22Rv1 (cell line): ENCODE results near the gene AKT1S1.
"Not testable (repeated sequence)": the region's sequence is repeated elsewhere in the genome, so short reads cannot be mapped to it uniquely, and the experiment has no call there.

ENCODE experiments used
- H3K27ac ChIP-seq: fragments of 450-650 bp; 2 replicates; pipeline ENCODE4 v1.5.1; 2017
- ZFX ChIP-seq: fragments of 450-650 bp; IDR thresholded peaks from 2 replicates; pipeline ENCODE4 v1.6.1; 2017; ENCODE audit warnings: antibody characterized with exemption, borderline replicate concordance
- TF ChIP-seq, protein P1 (sequence below): fragments of 450-650 bp; IDR thresholded peaks from 2 replicates; pipeline ENCODE4 v1.5.1; 2017; ENCODE audit warnings: mild to moderate bottlenecking

The AKT1S1 gene

DNA sequence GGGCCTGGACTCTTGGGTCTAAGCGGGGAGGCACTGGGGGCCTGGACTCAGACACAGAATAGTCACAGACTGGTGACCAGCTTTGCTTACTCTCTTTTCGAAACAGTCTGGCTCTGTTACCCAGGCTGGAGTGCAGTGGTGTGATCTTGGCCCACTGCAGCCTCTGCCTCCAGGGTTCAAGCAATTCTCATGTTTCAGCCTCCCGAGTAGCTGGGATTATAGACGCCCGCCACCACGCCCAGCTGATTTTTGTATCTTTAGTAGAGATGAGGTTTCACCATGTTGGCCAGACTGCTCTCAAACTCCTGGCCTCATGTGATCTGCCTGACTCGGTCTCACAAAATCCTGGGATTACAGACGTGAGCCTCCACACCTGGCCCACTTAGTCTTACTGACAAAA is 48.0 kb downstream of the AKT1S1 start:
- TF ChIP-seq ZFX, result no peak
- TF ChIP-seq, protein P1, sequence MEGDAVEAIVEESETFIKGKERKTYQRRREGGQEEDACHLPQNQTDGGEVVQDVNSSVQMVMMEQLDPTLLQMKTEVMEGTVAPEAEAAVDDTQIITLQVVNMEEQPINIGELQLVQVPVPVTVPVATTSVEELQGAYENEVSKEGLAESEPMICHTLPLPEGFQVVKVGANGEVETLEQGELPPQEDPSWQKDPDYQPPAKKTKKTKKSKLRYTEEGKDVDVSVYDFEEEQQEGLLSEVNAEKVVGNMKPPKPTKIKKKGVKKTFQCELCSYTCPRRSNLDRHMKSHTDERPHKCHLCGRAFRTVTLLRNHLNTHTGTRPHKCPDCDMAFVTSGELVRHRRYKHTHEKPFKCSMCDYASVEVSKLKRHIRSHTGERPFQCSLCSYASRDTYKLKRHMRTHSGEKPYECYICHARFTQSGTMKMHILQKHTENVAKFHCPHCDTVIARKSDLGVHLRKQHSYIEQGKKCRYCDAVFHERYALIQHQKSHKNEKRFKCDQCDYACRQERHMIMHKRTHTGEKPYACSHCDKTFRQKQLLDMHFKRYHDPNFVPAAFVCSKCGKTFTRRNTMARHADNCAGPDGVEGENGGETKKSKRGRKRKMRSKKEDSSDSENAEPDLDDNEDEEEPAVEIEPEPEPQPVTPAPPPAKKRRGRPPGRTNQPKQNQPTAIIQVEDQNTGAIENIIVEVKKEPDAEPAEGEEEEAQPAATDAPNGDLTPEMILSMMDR, result no peak
- H3K27ac ChIP-seq, result no peak overlapping the region

- TF ChIP-seq ZFX, result no peak
- TF ChIP-seq, protein P1, result no peak
- no peak overlapping the region for H3K27ac ChIP-seq
Measured at GRCh38 chr19:49827034-49827433, 50.1 kb downstream of the AKT1S1 start.

- TF ChIP-seq, protein P1, result no peak
- no peak for TF ChIP-seq ZFX
- no peak overlapping the region for H3K27ac ChIP-seq
Measured at GRCh38 chr19:49824662-49825061, 52.5 kb downstream of the AKT1S1 start.

GRCh38 chr19:49823472-49823871 is 53.7 kb downstream of the AKT1S1 start:
- no peak for TF ChIP-seq ZFX
- TF ChIP-seq, protein P1, result no peak
- H3K27ac ChIP-seq, result no peak overlapping the region

DNA sequence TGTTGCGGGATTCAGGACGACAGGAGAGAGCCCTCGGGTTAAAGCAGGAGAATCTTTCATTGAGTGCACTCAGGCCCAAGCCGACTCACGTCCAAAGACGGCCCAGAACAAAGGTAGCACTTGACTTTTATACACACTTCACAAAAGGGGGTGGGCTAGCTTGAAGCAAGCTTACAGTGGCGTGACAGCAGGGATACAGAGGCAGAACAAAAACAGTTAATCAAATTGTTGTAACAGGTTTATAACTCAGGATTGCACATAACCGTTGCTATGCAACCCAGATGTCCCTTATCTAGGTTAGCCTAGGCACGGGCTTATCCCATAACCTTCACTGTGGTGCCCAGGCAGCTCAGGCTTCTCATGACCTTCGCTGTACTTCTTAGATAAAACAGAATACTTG is 57.0 kb downstream of the AKT1S1 start:
- H3K27ac ChIP-seq, result no peak overlapping the region
- TF ChIP-seq, protein P1, result no peak
- no peak for TF ChIP-seq ZFX

DNA sequence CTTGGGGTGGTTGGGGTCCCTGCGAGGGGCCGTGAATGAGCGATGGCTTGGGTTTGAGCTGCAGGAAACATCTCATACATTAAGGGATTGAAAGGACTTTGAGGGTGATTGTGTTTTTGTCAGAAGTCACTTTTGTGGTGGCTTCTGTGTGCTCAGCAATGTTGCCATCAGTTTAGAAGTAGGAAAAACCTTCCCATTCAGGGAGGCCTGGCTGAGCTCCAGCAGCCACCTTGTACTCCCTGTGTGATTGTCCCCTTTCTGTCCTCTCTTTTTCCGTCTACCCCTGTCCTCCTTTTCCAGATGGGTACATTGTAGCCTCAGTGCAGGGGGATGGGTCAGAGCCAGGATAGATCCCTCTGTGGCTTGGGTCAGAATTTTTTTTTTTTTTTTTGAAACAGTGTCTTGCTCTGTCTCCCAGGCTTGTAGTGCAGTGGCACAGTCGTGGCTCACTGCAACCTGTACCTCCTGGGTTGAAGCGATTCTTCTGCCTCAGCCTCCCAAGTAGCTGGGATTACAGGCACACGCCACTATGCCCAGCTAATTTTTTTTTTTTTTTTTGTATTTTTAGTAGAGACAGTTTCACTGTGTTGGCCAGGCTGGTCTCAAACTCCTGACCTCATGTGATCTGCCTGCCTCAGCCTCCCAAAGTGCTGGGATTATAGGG is 57.6 kb downstream of the AKT1S1 start:
- H3K27ac ChIP-seq, result not testable (repeated sequence)
